CD4-positive, alpha-beta T cell treated with Interleukin-4 for 4 hours (primary cell): ENCODE results near the gene ITPKC.

ENCODE experiments used
- DNase-seq: peaks from one replicate; pipeline ENCODE4 v3.0.0-alpha.2; 2020

Gene ITPKC

DNA sequence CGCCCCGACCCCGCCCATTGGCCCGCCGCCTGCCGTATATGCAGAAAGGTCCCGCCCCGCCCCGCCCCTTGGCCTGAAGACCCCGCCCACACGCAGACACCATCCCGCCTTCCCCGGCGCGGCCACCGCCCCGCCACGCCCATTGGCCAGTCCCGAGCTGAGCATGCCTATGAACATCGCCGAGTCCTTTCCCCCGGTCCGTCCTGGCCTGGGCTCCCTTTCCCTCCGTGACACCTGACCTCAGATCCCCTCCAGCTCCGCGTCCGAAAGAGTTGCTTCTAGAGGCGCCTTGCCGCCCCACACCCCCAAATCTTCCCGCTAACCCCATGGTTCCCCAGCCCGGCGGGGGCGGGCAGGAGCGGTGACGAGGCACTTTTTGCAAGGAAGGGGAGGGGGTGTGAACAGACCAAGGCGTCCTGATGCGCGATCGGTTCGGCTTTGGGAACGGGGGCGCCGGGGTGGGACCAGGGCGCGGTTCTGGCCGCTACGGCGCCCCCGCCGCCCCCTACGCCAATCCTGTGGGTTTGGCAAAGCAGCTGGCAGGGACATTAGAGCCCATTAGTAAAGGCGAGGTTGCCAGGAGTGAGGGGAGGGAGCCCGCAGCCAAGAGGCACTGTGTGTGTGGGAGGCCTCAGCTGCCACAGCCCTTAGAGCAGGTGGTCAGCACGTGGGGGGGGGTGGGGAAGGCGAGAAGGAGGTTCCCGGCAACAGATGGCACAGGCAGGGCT, 26.1 kb upstream of the ITPKC start:
- peak; percentile 80 for DNase-seq

DNA sequence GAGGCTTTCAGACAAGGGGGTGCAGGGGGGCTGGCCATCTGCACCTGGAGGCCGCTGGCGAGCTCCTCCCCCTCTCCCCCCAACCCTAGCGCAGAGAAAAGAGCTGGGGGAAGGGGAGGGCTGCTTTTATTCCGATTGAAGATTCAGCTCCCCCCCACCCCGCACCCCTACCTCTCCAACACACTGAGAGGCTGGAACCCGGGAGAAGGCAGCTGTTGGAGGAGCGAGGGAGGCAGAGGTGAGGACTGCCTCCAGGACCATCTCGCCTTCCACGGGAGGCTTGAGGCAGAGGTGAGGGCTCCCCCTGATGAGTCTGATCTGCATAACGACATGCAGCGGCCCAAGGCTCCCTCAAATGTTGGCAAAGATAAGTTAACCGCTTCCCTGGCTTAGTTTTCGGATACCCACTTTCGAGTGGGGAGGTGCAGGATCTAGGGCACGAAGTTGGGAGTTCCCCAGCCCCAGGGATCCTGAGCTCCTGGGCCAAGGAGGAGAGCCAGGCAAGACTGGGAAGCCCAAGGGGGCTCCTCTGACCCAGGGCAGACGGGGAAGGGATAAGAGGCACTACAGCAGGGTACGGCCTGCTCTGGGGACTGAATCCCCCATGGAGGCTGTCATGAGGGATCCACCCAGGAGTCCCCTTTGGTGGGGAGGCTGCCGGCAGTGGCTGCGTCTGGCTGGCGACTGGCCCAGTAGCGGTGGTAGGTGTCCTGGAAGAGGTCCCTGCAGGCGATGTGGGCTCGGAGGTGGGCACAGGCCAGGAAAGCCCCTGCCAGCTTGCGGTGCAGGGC, 25.3 kb upstream of the ITPKC start:
- no peak for DNase-seq

GRCh38 chr19:40692212-40692551, 24.7 kb upstream of the ITPKC start:
- no peak for DNase-seq

- DNase-seq = no peak
Measured at GRCh38 chr19:40693150-40693788, 23.6 kb upstream of the ITPKC start.

DNA sequence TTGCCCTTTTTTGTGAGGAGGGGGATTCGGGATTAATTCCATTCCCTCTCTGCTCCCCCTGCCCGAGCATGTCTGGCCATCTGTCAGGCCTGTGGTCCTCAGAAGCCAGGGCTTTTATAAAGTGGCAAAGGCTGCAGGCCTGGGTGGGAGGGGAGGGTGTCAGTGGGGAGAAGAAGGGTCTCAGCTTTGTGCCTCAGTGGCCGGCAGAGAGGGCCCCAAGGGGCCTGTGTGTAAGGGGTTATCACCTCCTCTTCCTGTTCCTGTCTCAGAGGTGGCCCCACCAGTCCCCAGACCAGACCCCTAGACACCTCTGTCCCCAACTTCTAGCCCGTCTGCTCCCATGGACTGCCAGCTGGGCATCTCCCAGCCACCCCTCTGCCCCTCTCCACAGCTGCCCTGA, 23.0 kb upstream of the ITPKC start:
- no peak for DNase-seq

DNA sequence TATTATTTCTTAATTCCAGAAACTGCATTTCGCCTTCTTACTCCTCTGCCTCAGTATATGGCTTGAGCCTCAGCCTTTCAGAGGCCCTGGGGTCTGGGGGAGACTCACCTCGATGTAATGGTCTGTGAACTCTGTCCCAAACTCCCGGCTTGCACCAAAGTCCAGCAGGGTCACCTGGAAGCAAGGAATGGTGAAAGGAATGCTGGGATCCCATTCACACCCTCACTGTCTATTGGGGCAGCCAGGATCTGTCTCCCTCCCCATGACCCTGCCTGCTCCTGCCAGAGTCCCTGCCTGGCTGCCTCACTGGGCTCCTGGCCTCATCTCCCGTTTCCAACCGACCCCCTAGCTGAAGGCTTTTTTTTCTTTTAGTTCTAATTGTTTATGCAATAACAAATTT, 21.0 kb upstream of the ITPKC start:
- DNase-seq = no peak

GRCh38 chr19:40697007-40697406, 19.9 kb upstream of the ITPKC start:
- DNase-seq = no peak

DNA sequence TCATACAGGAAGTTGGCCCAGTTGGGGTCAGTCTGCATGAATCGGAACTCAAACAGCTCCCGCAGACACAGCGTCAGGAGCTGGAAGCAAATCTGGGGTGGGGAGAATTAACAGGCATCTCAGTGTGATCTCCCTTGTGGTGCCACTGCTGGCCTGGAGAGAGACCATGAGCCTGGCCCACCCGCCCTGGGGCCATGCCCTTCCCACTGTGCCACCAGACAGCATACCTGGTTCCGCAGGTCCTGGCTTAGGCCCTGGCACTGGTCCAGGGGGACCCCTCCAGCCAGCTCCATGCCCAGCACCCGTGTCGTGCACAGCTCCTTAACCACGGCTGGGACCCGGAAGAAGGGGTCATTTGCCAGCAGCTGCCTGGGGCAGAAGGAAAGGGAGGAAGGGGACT, 16.8 kb upstream of the ITPKC start:
- no peak for DNase-seq

- DNase-seq = no peak
Measured at GRCh38 chr19:40701758-40702157, 15.2 kb upstream of the ITPKC start.

GRCh38 chr19:40702337-40703012, 14.4 kb upstream of the ITPKC start:
- no peak for DNase-seq

GRCh38 chr19:40703029-40703755, 13.7 kb upstream of the ITPKC start:
- DNase-seq = no peak

DNA sequence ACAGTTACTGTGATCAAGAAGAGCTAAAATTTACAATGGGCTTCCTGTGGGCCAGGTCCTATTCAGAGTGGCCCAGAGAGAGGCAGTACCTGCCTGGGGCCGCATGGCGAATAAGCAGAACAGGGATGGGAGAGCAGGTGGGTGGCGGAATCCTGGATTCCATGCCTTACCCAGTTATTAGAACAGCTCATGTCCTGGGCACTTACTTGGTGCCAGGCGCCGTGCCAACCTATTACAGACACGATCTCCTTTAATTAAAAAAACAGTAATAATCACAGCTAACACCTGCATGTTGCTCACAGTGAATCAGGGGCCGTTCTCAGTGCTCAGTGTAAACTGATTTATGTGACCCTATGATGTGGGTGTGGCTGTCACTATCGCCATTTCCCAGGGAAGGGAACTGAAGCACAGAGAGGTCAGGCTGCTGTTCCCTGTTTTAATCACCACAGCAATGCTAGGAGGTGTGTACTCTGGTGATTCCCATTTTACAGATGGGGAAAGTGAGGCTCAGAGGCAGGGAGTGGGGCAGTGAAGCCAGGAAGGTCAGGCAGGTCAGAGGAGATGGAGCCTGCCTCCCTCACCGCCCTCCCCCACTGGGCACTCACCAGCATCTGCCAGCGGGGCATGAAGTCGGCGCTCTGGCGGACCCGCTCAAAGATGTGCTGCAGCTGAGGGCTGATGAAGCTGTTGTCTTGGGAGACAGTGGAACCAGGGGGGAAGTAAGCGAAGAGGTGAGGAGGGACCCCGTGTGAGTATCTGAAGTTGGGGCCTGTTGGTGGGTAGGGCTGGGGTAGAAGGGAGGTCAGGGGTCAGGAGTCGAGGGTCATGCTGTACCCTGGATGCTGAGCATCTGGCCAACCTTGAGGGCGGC, 12.2 kb upstream of the ITPKC start:
- no peak for DNase-seq

GRCh38 chr19:40705362-40705651, 11.6 kb upstream of the ITPKC start:
- DNase-seq = no peak

GRCh38 chr19:40705950-40706619, 10.8 kb upstream of the ITPKC start:
- no peak for DNase-seq

- no peak for DNase-seq
Measured at GRCh38 chr19:40707615-40708014, 9.3 kb upstream of the ITPKC start.

DNA sequence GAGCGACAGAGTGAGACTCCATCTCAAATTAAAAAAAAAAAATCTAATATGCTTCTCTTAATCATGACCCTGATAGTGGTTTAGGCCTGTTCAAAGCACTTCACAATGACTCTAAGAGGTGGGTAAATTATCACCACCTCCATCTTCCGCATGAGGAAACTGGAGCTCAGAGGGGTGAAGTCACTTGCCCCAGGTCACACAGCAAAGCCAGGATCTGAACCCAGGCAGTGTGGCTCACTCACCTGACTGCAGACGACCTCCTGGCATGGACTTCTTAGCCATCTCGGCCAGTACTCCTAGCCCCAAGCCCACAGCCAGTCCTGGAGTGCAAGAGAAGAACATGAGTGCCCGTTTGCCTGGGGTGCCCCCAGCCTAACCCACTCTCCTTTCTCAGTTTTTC, 7.1 kb upstream of the ITPKC start:
- DNase-seq = no peak

DNA sequence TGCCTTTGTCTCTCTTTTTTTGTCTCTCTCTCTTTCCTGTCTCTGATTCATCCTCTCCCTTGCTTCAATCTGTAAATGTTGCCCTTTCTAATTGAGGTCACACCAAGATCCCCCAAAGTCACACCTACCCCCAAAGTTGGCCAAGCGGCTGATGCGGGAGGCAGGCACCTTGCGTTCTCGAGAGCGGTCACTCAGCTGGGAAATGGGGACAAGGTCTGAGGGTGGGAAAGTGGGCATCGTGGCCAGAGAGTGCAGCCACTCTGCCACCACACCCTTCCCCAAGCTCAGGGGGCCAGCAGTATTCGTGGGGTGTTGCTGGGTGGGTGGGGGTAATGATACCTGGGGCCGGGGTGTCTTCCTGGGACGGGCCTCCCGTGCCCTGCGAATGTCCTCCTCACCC, 3.0 kb upstream of the ITPKC start:
- peak; percentile 10 for DNase-seq

- peak; percentile 96 for DNase-seq
Measured at GRCh38 chr19:40714441-40715299, 2.2 kb upstream of the ITPKC start.

- peak; percentile 94 for DNase-seq
Measured at GRCh38 chr19:40716031-40716481, 856 bp upstream of the ITPKC start.

DNA sequence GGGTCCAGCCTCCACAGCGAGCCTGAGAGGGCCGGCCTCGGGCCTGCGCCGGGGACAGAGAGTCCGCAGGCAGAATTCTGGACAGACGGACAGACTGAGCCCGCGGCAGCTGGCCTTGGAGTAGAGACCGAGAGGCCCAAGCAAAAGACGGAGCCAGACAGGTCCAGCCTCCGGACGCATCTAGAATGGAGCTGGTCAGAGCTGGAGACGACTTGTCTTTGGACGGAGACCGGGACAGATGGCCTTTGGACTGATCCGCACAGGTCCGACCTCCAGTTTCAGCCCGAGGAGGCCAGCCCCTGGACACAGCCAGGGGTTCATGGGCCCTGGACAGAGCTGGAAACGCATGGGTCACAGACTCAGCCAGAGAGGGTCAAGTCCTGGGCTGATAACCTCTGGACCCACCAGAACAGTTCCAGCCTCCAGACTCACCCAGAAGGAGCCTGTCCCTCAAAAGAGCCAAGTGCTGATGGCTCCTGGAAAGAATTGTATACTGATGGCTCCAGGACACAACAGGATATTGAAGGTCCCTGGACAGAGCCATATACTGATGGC, 490 bp downstream of the ITPKC start:
- DNase-seq = no peak
